Stimulated activated CD8-positive, alpha-beta memory T cell treated with anti-CD3 and anti-CD28 coated beads, Interleukin-2, amount 100 ng/mL, for 48 hours (primary cell): ENCODE measurements around the gene PIM1.
A peak's percentile ranks its signal among the peaks of the same experiment; 100 is the strongest.

Experiments
- DNase-seq, 2 donors: peaks; one replicate each; pipeline ENCODE4 v3.0.0-alpha.2; 2020; ENCODE audit warnings: low read depth in 2 of 2

The PIM1 gene

GRCh38 chr6:37222125-37222967, 52.4 kb downstream of the PIM1 start:
- DNase-seq, result peak; percentile 49 to 60

- no peak for DNase-seq
These were observed 53.0 kb downstream of the PIM1 start for GRCh38 chr6:37222992-37223391.
